Central memory CD8-positive, alpha-beta T cell (primary cell): ENCODE measurements around the gene C14orf119.

ENCODE experiments used
- ATAC-seq: fragments of 150-1000 bp; cut with Tn5 transposase; replicated peaks from 2 replicates; pipeline ENCODE4 v1.10.0; 2022; ENCODE audit warnings: mild to moderate bottlenecking, moderate FRiP score, moderate number of reproducible peaks; ENCODE audit not compliant: poor library complexity, severe bottlenecking; ENCODE audit errors: extremely low read depth
- DNase-seq, 2 donors: peaks; one replicate each; pipeline ENCODE4 v3.0.0; 2021; ENCODE audit warnings: low spot score in 2 of 2
- H3K27ac Mint-ChIP-seq: one replicate; pipeline ENCODE4 v1.8.0; 2022; ENCODE audit warnings: low read depth, mild to moderate bottlenecking, moderate library complexity, mixed read lengths
- H3K27me3 Mint-ChIP-seq: one replicate; pipeline ENCODE4 v1.8.0; 2022; ENCODE audit warnings: mixed read lengths
- H3K36me3 Mint-ChIP-seq: one replicate; pipeline ENCODE4 v1.8.0; 2022; ENCODE audit warnings: mild to moderate bottlenecking, moderate library complexity, mixed read lengths; ENCODE audit not compliant: insufficient read depth
- H3K4me1 Mint-ChIP-seq: one replicate; pipeline ENCODE4 v1.8.0; 2022; ENCODE audit warnings: mixed read lengths
- H3K4me3 Mint-ChIP-seq: one replicate; pipeline ENCODE4 v1.8.0; 2022; ENCODE audit warnings: mild to moderate bottlenecking, moderate library complexity, mixed read lengths
- H3K9me3 Mint-ChIP-seq: one replicate; pipeline ENCODE4 v1.8.0; 2022; ENCODE audit warnings: mixed read lengths

The C14orf119 gene

DNA sequence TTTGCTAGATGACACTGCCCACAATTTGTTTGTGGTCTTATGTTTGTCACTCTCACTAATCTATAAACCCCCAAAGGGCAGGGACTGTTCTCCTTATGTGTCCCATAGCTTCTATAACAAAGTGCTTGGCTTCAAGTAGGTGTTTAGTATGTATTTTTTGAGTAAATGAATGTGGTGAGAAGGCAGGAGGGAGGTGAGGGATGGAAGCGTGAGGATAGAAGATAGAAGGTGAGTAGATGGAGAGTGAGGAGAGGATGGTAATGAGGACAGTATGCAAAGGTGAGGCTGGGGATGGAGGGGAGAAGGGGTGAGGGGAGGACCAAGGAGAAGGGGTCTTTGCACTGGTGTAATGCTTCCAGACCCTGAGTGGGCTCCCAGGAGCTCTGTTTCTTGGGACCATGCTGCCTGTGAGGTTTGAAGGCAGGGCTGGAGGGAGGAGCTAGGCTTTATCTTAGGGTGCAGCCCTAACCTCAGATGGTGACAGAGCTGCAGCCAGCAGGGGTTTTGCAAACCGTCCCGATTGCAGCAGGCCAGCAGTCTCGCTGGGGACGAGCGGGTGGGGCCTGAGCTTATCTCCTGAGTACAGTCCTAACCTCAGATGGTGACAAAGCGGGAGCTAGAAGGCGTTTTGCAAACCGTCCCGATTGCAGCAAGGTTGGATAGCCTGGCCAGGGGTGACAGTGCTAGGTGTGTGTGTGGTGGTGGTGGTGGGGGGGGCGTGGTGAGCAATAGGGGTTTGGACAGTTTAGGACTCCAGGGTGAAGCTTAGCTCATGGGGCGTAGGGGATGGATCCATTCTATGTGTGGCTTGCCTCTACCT, 17.3 kb downstream of the C14orf119 start:
- Mint-ChIP-seq H3K4me3 (no peak overlapping the region), H3K27ac (no peak overlapping the region), H3K36me3 (no peaks in the 10 kb centered on the region), H3K27me3 (peaks cover 31% of the 10 kb centered on the region), H3K4me1 (no peaks in the 10 kb centered on the region), H3K9me3 (no peaks in the 10 kb centered on the region)
- ATAC-seq: peak; percentile 43
- DNase-seq: no peak

DNA sequence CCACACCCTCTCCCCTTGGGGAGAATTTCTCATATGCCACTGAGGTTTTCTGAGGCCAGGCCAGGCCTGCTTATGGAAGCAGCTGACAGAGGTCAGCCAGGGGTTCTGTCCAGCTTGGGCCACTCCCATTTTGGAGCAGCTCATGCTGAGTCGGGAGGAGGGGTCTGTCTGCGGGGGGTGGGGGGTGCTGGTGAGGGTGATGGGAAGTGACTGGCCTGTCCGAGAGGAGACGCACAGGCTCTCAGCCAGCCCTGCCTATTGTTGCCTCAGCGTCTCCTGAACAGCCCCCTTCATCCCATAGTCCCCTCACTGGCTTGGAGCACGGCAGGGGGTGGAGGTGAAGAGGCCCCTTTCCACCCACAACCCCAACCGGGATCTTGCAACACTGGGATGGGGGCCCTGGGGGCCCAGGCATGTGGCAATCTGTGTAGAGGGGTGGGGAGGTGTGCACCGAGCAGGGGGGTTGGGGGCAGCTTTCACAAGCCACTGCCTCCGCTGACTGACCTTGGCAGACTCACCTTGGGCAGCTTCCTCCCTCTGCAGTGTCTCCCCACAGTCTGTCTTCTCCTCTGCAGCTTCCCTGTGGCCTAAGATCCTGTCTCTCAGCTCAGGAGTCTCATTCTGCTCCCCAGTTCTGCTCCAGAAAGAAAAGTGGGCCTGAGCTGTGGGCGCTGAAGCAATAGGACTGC, 18.3 kb downstream of the C14orf119 start:
- peaks cover 31% of the 10 kb centered on the region for H3K27me3 Mint-ChIP-seq
- ATAC-seq: no peak
- no peaks in the 10 kb centered on the region for H3K36me3 Mint-ChIP-seq

DNA sequence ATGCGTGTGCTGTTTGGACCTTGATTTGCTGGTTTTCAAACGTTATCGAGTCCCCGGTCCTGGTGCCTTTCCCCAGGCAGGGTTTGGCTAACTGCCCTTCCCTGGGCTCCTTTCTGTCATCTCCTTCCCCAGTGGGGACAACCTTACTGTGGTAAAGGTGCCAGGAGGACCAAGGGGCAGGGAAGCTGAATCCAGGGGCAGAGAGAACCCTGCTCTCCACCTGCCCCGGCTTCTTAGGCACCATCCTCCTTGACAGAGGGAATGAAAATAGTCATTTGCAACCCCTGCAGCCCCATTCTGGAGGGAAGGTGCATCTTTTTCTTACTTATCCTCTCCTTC, 18.8 kb downstream of the C14orf119 start:
- Mint-ChIP-seq H3K27me3 (peaks cover 31% of the 10 kb centered on the region), H3K9me3 (no peaks in the 10 kb centered on the region), H3K36me3 (no peaks in the 10 kb centered on the region), H3K27ac (no peak overlapping the region), H3K4me3 (no peak overlapping the region), H3K4me1 (no peaks in the 10 kb centered on the region)
- ATAC-seq (no peak), DNase-seq (no peak)

More for the DNA sequence above, 18.3 kb downstream of the C14orf119 start:
- no peak overlapping the region for H3K27ac Mint-ChIP-seq
- DNase-seq: no peak
- no peak overlapping the region for H3K4me3 Mint-ChIP-seq
- H3K4me1 Mint-ChIP-seq: no peaks in the 10 kb centered on the region
- H3K9me3 Mint-ChIP-seq: no peaks in the 10 kb centered on the region

DNA sequence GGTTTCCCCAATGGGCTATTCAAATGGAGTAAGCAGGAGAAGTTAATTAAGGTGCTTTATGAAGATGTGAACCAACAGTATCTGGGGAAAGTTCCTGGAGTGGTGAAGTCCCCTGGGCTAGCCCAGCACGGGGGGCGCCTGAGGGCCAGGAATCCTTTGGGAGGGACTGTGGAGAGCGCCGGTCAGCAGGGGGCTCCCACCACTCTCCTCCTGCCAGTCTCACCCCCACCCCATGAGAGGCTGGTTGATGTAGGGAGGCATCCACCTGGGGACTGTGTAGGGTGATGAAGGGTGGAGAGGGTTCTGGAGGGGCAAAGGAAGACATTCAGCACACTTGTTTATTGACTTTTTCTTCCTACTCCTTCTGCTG, 19.3 kb downstream of the C14orf119 start:
- no peak overlapping the region for H3K27ac Mint-ChIP-seq
- H3K27me3 Mint-ChIP-seq: peaks cover 31% of the 10 kb centered on the region
- no peak for DNase-seq
- no peaks in the 10 kb centered on the region for H3K36me3 Mint-ChIP-seq
- no peaks in the 10 kb centered on the region for H3K9me3 Mint-ChIP-seq
- no peak for ATAC-seq
- H3K4me1 Mint-ChIP-seq: no peaks in the 10 kb centered on the region
- no peak overlapping the region for H3K4me3 Mint-ChIP-seq

DNA sequence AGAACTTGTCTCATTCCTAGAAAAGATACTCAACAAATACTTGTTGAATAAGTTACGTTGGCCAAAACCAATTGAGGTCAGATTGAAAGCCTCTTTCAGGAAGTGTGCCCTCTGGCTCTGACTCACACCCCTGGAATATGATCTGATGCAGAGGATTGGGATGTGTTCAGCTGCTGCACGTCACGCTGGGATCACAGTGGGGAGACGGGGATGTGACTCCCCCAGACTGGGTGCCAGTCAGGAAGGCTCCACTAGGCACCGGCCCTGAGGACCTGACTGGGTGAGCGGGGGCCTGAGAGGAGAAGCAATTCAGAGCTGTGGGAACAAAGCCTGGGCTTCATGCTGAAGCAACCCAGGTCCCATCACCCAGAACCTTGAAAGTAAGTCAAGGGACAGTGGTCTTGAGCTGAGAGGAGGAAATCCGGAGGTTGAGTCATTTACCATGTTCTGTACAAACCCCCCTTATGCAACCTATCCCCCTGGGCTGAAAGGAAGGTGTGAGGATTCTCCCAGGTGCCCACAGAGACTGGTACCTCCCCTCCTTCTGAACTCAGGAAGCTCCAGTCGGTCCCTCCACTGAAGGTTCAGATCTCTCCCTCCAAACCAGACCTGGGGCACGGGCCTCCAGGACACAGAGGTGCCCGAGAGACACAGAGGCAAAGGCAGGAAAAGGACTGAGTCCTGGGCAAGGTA, 19.9 kb downstream of the C14orf119 start:
- ATAC-seq (no peak), DNase-seq (no peak)
- Mint-ChIP-seq H3K4me1 (peaks cover 3% of the 10 kb centered on the region), H3K27me3 (peaks cover 31% of the 10 kb centered on the region), H3K9me3 (no peaks in the 10 kb centered on the region), H3K4me3 (no peak overlapping the region), H3K36me3 (peaks cover 1% of the 10 kb centered on the region), H3K27ac (no peak overlapping the region)

DNA sequence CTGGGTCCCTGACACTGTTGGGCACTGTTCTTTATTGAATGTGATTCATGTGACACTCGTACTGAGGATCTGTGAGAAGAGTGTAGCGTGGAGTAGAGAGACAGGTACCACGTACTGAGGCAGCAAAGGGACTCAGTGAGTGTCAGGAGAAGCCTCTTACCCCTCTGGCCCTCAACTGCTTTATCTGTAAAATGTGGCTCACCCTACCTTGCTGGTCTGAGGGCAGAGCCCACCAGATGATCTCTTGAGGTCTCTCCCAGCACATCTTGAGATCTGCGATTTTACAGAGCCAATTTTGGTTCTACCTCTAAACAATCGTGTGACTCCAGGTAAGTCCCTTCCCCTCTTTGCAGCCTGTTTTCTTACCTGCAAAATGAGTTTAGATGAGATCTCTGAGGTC, 20.6 kb downstream of the C14orf119 start:
- DNase-seq (no peak), ATAC-seq (no peak)
- peaks cover 31% of the 10 kb centered on the region for H3K27me3 Mint-ChIP-seq
- no peaks in the 10 kb centered on the region for H3K9me3 Mint-ChIP-seq
- H3K4me1 Mint-ChIP-seq: peaks cover 10% of the 10 kb centered on the region
- H3K27ac Mint-ChIP-seq: no peak overlapping the region
- H3K36me3 Mint-ChIP-seq: peaks cover 1% of the 10 kb centered on the region
- H3K4me3 Mint-ChIP-seq: no peak overlapping the region

DNA sequence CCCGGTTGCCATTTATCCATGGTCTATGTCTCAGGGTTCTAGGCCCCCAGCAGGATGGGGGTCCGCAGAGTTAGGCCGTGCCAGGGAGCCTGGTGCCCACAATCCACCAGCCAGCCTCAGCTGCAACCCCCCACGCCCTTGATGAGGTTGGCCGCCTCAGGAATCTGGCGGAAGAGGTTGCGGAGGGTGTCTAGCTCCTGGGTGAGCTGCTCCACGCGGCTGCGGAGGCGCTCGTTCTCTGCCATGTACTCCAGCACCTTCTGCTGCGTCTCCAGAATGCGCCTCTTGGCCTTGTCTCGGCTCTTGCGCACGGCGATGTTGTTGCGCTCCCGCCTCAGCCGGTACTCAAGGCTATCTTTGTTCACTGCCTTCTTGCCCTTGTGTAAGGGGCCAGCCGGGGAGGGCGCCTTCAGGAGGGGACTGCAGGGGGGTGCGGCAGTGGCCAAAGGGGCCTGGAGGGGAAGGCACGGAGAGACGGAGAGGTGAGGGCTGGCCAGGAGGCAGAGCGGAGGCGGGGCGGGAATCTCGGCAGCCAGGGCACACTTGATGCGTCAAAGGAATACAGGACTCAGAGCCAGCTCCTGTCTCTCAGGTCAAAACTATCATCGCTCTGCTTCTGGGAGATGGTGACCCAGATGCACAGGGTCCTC, 22.2 kb downstream of the C14orf119 start:
- peaks cover 3% of the 10 kb centered on the region for H3K36me3 Mint-ChIP-seq
- DNase-seq (no peak), ATAC-seq (no peak)
- no peak overlapping the region for H3K4me3 Mint-ChIP-seq
- no peak overlapping the region for H3K27ac Mint-ChIP-seq
- peaks cover 31% of the 10 kb centered on the region for H3K27me3 Mint-ChIP-seq
- H3K4me1 Mint-ChIP-seq: peaks cover 17% of the 10 kb centered on the region
- H3K9me3 Mint-ChIP-seq: no peaks in the 10 kb centered on the region

DNA sequence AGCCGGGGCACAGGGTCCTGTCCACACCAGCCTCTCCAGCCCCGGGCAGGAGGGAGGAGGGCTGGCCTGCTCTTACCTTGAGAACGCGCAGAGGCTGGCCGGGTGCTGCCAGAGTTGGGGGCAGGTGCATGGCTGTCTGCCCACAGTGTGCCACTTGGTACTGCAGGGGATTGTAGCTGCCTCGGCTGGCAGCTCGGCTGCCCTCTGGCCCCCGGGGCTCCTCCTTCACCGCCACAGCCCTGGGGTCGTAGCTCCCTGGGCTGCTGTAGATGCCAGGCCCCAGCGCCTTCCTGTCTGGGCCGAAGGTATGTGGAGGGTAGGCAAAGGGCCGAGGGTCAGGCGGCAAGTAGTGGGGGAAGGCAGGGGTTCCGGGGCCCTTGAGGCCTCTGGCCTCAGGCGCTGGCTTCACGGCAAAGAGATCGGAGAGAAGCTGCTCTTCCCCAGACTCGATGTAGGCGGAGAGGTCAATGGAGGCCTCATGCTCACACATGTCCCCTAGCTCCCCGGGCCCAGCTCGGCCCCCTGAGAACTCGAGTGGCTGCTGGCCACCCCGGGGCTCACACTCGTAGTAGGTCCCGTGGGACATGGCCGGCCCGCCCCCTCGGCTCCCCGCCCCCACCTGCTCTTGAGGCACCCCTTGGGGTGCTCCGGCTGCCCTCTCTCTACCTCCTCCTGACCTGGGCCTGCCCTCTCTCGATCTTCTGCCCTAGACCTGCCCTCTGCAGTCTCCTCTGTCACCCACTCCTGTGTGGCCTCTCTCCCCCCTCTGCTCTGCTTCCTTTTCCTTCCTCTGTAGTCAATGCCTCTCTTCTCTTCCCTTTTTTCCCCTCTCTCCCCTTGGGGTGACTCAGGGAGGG, 23.4 kb downstream of the C14orf119 start, which contains the start of gene CEBPE:
CEBPE (minus strand) TSS at position 750 of the 857 bp plus-strand sequence; CDS start at position 586, 164 bp downstream.
- peak within 1 kb of the TSS; percentile 13 for H3K27ac Mint-ChIP-seq
- peaks cover 17% of the 10 kb centered on the region for H3K4me1 Mint-ChIP-seq
- no peak for DNase-seq
- peak within 1 kb of the TSS; percentile 12 for H3K4me3 Mint-ChIP-seq
- H3K27me3 Mint-ChIP-seq: peaks cover 31% of the 10 kb centered on the region
- no peaks in the 10 kb centered on the region for H3K9me3 Mint-ChIP-seq
- H3K36me3 Mint-ChIP-seq: peaks cover 3% of the 10 kb centered on the region
- no peak for ATAC-seq

DNA sequence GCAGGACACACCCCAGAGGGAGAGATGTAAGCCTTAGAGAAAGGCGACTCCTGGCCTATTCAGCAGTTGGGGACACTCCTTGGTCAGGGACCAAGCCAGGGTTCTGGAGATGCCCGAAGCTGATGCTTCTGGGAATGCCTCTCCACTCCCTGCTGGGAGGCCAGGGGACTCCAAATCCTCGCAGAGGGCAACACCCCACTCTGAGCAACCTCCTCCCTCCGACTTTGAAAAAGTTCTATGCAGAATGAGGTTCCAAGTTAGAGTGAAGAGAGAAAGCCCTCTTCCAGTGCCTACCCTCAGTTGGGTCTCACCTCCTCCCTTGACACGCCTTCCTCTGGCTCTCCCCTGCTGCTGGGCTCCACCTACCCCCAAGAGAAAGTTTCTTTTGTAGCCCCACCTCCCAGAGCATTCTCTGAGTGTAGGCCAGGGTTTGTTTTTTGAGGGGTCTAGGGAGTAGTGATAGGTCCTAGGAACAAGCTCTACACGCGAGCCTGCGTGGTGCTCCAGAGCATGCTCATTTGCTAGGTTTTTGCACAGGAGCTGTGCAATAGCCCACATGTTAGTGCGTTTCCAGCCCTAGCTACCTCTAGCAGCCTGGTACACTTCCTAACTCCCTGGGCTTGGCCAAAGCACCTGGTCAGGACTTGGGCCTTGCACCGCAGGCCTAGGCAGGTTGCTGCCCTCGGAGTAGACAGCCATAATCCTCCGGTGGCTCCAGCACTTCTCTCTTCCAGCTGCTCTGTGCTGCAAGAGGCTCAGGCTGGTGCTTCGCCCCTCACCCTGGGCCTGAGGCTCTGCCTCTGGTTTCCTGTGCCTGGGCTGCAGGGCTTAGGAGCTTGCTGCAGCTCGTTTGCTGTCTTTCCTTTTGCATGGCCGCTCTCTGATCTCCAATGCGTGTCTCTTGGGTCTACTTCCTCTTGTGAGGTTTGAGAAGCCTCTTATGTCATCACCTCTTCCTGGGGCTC, 24.3 kb downstream of the C14orf119 start:
- peak overlapping the region; percentile 12 for H3K4me3 Mint-ChIP-seq
- H3K27ac Mint-ChIP-seq: peak overlapping the region; percentile 13
- peaks cover 17% of the 10 kb centered on the region for H3K4me1 Mint-ChIP-seq
- peak; percentile 59 for ATAC-seq
- H3K36me3 Mint-ChIP-seq: peaks cover 3% of the 10 kb centered on the region
- peaks cover 22% of the 10 kb centered on the region for H3K27me3 Mint-ChIP-seq
- no peak for DNase-seq
- H3K9me3 Mint-ChIP-seq: no peaks in the 10 kb centered on the region

DNA sequence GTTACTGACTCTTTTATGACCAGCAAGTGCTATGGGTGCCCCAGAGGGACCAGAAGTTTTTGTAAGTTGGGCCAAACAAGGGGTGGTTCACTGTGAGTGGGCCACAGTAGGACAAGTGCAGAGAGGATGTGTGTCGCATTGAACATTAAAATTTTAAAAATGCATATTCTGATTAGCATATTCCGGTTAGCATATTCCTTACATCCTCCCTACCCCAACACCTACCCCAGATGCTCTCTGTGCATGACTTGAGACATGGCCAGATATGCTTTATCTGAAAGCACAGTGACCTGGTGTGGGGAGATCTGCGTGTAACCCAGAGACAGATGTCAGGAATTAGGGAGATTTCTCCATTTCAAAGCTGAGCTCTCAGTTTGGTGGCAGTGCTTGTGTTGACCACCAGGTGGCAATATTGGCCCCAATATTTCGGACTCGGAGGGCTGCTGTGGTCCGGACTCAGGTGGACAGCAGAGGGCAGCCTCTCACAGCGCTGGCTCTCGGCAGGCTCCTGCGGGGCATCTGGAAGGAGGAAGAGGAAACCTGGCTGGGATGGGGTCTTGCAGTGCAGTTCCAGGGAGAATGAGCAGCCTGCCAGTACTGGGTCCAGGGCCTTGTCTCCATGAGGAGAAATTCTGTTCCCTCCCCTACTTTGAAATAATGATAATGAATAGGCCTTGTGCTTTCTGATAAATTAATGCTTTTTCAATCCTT, 25.4 kb downstream of the C14orf119 start:
- ATAC-seq (peak; percentile 61), DNase-seq (peak; percentile 60 to 64)
- no peaks in the 10 kb centered on the region for H3K9me3 Mint-ChIP-seq
- H3K36me3 Mint-ChIP-seq: peaks cover 3% of the 10 kb centered on the region
- H3K27me3 Mint-ChIP-seq: peaks cover 12% of the 10 kb centered on the region
- peak overlapping the region; percentile 80 for H3K27ac Mint-ChIP-seq
- peak overlapping the region; percentile 42 for H3K4me3 Mint-ChIP-seq
- peaks cover 17% of the 10 kb centered on the region for H3K4me1 Mint-ChIP-seq
